Measurements from ENCODE around the gene NTN5.
"Not testable (repeated sequence)": the region's sequence is repeated elsewhere in the genome, so short reads cannot be mapped to it uniquely, and the experiment has no call there.

The NTN5 gene

GRCh38 chr19:48689449-48689848, 16.6 kb upstream of the NTN5 start:
- DNase-seq (ENCODE audit: insufficient read length, low spot score) (no peak), FAIRE-seq (no peak)
- TF ChIP-seq, protein P1, sequence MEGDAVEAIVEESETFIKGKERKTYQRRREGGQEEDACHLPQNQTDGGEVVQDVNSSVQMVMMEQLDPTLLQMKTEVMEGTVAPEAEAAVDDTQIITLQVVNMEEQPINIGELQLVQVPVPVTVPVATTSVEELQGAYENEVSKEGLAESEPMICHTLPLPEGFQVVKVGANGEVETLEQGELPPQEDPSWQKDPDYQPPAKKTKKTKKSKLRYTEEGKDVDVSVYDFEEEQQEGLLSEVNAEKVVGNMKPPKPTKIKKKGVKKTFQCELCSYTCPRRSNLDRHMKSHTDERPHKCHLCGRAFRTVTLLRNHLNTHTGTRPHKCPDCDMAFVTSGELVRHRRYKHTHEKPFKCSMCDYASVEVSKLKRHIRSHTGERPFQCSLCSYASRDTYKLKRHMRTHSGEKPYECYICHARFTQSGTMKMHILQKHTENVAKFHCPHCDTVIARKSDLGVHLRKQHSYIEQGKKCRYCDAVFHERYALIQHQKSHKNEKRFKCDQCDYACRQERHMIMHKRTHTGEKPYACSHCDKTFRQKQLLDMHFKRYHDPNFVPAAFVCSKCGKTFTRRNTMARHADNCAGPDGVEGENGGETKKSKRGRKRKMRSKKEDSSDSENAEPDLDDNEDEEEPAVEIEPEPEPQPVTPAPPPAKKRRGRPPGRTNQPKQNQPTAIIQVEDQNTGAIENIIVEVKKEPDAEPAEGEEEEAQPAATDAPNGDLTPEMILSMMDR (IDR thresholded peaks at IDR 0.05; ENCODE audit: insufficient read depth, missing control alignments), result no peak

GRCh38 chr19:48687776-48688175, 15.0 kb upstream of the NTN5 start:
- FAIRE-seq (no peak), DNase-seq (ENCODE audit: insufficient read length, low spot score) (no peak)
- TF ChIP-seq, protein P1 (IDR thresholded peaks at IDR 0.05; ENCODE audit: insufficient read depth, missing control alignments), result no peak

DNA sequence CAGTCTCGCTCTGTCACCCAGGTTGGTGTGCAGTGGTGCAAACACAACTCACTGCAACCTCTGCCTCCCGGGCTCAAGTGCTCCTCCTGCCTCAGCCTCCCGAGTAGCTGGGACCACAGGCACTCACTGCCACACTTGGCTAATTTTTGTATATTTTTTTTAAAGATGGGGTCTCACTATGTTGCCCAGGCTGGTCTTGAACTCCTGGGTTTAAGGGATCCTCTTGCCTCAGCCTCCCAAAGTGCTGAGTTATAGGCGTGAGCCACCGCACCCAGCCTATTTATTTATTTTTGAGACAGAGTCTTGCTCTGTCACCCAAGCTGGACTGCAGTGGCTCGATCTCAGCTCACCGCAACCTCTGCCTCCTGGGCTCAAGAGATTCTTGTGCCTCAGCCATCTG, 13.8 kb upstream of the NTN5 start:
- not testable (repeated sequence) for FAIRE-seq; DNase-seq (ENCODE audit: insufficient read length, low spot score)

GRCh38 chr19:48686088-48686487, 13.3 kb upstream of the NTN5 start:
- FAIRE-seq (no peak), DNase-seq (ENCODE audit: insufficient read length, low spot score) (no peak)
- TF ChIP-seq, protein P1 (IDR thresholded peaks at IDR 0.05; ENCODE audit: insufficient read depth, missing control alignments), result no peak

GRCh38 chr19:48685583-48685982, 12.8 kb upstream of the NTN5 start:
- TF ChIP-seq, protein P1 (IDR thresholded peaks at IDR 0.05; ENCODE audit: insufficient read depth, missing control alignments), result no peak
- FAIRE-seq (no peak), DNase-seq (ENCODE audit: insufficient read length, low spot score) (no peak)

DNA sequence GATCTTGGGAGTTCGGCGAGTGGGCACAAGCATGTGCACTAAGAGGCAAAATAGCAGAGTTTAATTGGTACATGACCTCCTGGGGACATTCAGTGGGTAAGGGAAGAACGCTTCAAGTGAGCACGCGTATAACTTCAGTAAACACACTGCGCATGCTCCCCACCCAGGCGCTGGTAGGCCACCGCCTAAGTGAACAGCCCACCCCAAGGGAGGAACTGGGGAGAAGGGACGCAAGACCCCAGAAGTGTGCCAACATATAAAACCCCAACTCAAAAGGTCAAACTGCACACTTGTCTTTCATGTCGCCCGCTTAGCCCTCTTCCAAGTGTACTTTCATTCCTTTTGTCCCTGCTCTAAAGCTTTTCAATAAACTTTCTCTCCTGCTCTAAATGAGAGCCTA, 10.5 kb upstream of the NTN5 start:
- TF ChIP-seq, protein P1 (IDR thresholded peaks at IDR 0.05; ENCODE audit: insufficient read depth, missing control alignments), result no peak
- FAIRE-seq, result no peak
- DNase-seq (ENCODE audit: insufficient read length, low spot score), result no peak

DNA sequence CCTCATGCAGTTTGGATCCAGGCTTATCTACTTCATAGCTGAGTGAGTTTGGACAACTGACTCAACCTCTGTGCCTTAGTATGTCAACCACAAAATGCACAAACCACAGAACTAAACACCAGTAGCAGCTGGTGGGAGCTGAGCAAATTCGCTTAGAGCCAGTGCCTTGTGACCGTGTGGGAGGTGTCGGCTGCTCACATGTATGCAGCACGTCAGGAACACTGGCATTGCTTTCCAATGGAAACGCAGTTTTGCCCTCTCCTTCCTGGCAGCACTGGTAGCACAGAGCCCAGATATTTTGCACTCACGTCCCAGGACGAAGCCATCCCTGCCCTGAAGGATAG, 8.3 kb upstream of the NTN5 start:
- FAIRE-seq, result no peak
- no peak for DNase-seq (ENCODE audit: insufficient read length, low spot score)
- TF ChIP-seq, protein P1 (IDR thresholded peaks at IDR 0.05; ENCODE audit: insufficient read depth, missing control alignments), result no peak

DNA sequence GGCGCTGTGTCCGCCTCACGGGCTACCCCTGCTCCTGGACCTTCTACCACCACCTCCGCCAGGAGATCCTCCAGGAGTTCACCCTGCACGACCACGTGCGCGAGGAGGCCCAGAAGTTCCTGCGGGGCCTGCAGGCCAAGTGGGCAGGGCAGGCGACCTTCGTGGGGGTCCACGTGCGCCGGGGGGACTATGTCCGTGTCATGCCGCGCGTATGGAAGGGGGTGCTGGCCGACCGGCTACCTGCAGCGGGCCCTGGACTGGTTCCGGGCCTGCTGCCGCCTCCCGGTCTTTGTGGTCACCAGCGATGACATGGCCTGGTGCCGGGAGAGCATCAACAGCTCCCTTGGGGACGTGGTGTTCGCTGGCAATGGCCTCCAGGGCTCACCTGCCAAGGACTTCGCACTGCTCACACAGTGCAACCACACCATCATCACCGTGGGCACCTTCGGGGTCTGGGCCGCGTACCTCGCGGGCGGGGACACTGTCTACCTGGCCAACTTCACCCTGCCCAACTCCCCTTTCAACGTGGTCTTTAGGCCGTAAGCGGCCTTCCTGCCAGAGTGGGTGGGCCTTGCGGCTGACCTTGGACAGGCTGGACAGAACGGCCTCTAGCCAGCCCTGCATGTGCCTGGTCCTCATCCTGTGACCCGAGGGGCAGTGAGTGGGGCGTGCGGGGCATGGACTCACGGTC, 7.8 kb upstream of the NTN5 start:
- FAIRE-seq, result no peak
- TF ChIP-seq, protein P1 (IDR thresholded peaks at IDR 0.05; ENCODE audit: insufficient read depth, missing control alignments), result no peak
- DNase-seq (ENCODE audit: insufficient read length, low spot score), result no peak

GRCh38 chr19:48680006-48680405, 7.2 kb upstream of the NTN5 start:
- FAIRE-seq; DNase-seq (ENCODE audit: insufficient read length, low spot score): not testable (repeated sequence)
